HepG2 (cell line): ENCODE data around the gene AHSG. TPM values are rescaled to one million over a fixed set of nuclear protein-coding genes. Genes with fewer than 3 reads are reported as not detected.
"Not testable (repeated sequence)": the region's sequence is repeated elsewhere in the genome, so short reads cannot be mapped to it uniquely, and the experiment has no call there.

Experiments used
- ATF1 ChIP-seq: IDR thresholded peaks from 2 replicates; pipeline ENCODE4 v1.6.1; 2016; ENCODE audit warnings: mild to moderate bottlenecking, control low read depth
- FOXC1 ChIP-seq: sonication (generic); formaldehyde crosslinking; IDR thresholded peaks from 2 replicates; pipeline ENCODE4 v1.8.0; 2022; ENCODE audit warnings: mild to moderate bottlenecking, missing genetic modification reagents, borderline replicate concordance
- HDAC1 ChIP-seq: sonication (generic); formaldehyde crosslinking; IDR thresholded peaks from 2 replicates; pipeline ENCODE4 v1.5.1; 2020; ENCODE audit warnings: mild to moderate bottlenecking, missing genetic modification reagents
- HNF1A ChIP-seq, 2 experiments: sonication (generic) in 1 of 2; formaldehyde crosslinking in 1 of 2; IDR thresholded peaks; 2 replicates each; pipeline versions ENCODE4 v1.4.0 to v1.6.1; 2016 to 2020; ENCODE audit warnings: borderline replicate concordance in 1 of 2, low read depth in 1 of 2, mild to moderate bottlenecking in 1 of 2, missing genetic modification reagents in 1 of 2
- IKZF5 ChIP-seq: IDR thresholded peaks from 2 replicates; pipeline ENCODE4 v1.6.1; 2018; ENCODE audit warnings: missing genetic modification reagents, mild to moderate bottlenecking, missing compliant biosample characterization
- MYPOP ChIP-seq: sonication (generic); formaldehyde crosslinking; IDR thresholded peaks from 2 replicates; pipeline ENCODE4 v1.8.1; 2023; ENCODE audit warnings: mild to moderate bottlenecking, moderate library complexity, missing genetic modification reagents
- NCOA2 ChIP-seq: sonication (generic); formaldehyde crosslinking; IDR thresholded peaks from 2 replicates; pipeline ENCODE4 v1.8.0; 2022; ENCODE audit warnings: inconsistent platforms
- PHF5A ChIP-seq: IDR thresholded peaks from one replicate; pipeline ENCODE4 v1.6.1; 2018; ENCODE audit warnings: low read depth, missing genetic modification reagents; ENCODE audit not compliant: unreplicated experiment
- SMYD3 ChIP-seq: sonication (generic); formaldehyde crosslinking; IDR thresholded peaks from 2 replicates; pipeline ENCODE4 v1.8.1; 2023; ENCODE audit warnings: mild to moderate bottlenecking, missing genetic modification reagents
- SOX13 ChIP-seq, 3 experiments: fragments of 450-650 bp in 1 of 3; sonication (generic) in 1 of 3; formaldehyde crosslinking in 1 of 3; IDR thresholded peaks in 2 of 3; conservative IDR thresholded peaks in 1 of 3; 2 replicates each; pipeline versions ENCODE4 v1.5.0 to v1.6.1; 2016 to 2020; ENCODE audit warnings: antibody characterized with exemption in 1 of 3, mild to moderate bottlenecking in 1 of 3, missing compliant biosample characterization in 1 of 3, missing genetic modification reagents in 1 of 3, moderate library complexity in 1 of 3
- TCF12 ChIP-seq, 2 experiments: fragments of 450-650 bp in 1 of 2; sonication (generic) in 1 of 2; formaldehyde crosslinking in 1 of 2; IDR thresholded peaks; 2 replicates each; pipeline versions ENCODE4 v1.6.1 to v1.8.0; 2017 to 2022; ENCODE audit warnings: antibody characterized with exemption in 1 of 2, mild to moderate bottlenecking in 1 of 2, missing genetic modification reagents in 1 of 2, moderate library complexity in 1 of 2
- TEF ChIP-seq: sonication (generic); formaldehyde crosslinking; IDR thresholded peaks from 2 replicates; pipeline ENCODE4 v1.5.0; 2020; ENCODE audit warnings: missing genetic modification reagents
- TOPORS ChIP-seq: sonication (generic); formaldehyde crosslinking; IDR thresholded peaks from 2 replicates; pipeline ENCODE4 v1.8.0; 2023; ENCODE audit warnings: mild to moderate bottlenecking, missing genetic modification reagents
- YEATS4 ChIP-seq: sonication (generic); formaldehyde crosslinking; IDR thresholded peaks from 2 replicates; pipeline ENCODE4 v1.4.0; 2020; ENCODE audit warnings: missing genetic modification reagents, borderline replicate concordance
- ZBTB43 ChIP-seq: sonication (generic); formaldehyde crosslinking; conservative IDR thresholded peaks from 2 replicates; pipeline ENCODE4 v1.4.0; 2020; ENCODE audit warnings: missing genetic modification reagents
- ZNF160 ChIP-seq: sonication (generic); formaldehyde crosslinking; IDR thresholded peaks from 2 replicates; pipeline ENCODE4 v1.8.0; 2022; ENCODE audit warnings: mild to moderate bottlenecking, inconsistent platforms, missing genetic modification reagents
- ZNF350 ChIP-seq: sonication (generic); formaldehyde crosslinking; IDR thresholded peaks from 2 replicates; pipeline ENCODE4 v1.4.0; 2020; ENCODE audit warnings: mild to moderate bottlenecking, low read depth, missing genetic modification reagents, borderline replicate concordance
- ZNF501 ChIP-seq: sonication (generic); formaldehyde crosslinking; IDR thresholded peaks from 2 replicates; pipeline ENCODE4 v1.5.1; 2020; ENCODE audit warnings: mild to moderate bottlenecking, moderate library complexity, missing genetic modification reagents
- polyA plus RNA-seq, 8 experiments: library from polyadenylated mRNA; depleted of rRNA in 3 of 8; stranded (reverse) in 7 of 8; unstranded in 1 of 8; fragments of >200 nt; fragmentation: Illumina TruSeq in 4 of 8; extraction: Trizol in 4 of 8; gene quantifications; 2 replicates each; pipeline versions ENCODE4 v1.2.1 to v1.2.3, GENCODE V29; 2011 to 2016; ENCODE audit warnings: low read depth in 4 of 8, missing spikeins in 1 of 8, mixed read lengths in 1 of 8; ENCODE audit not compliant: insufficient read depth in 1 of 8
- total RNA-seq, 5 experiments: library from RNA; depleted of rRNA; stranded (reverse); fragments of >200 nt; fragmentation: Illumina TruSeq; extraction: Trizol; gene quantifications; 2 replicates each; pipeline ENCODE4 v1.2.3, GENCODE V29; 2016; ENCODE audit warnings: low read depth in 1 of 5

AHSG gene
- total and polyA plus RNA-seq, 2 of the 13 experiments (the other 11 are each of a cell fraction or from before 2014, with no cell fraction given): 2,043 to 19,152 TPM

GRCh38 chr3:186634207-186634606 is 21.3 kb downstream of the AHSG start (continued):
- TF ChIP-seq ZBTB43: 0 out of 2 replicates have a peak, but pooled peaks have one; percentile 35
- peak; percentile 90 for TF ChIP-seq ZNF160 (CRISPR knock-in tag)
- TF ChIP-seq YEATS4 (CRISPR knock-in tag): peak; percentile 37; the same call in 1 of the 2 replicates
- TF ChIP-seq SMYD3 (CRISPR knock-in tag): peak; percentile 54; the same call in 1 of the 2 replicates
- TF ChIP-seq MYPOP (CRISPR knock-in tag): peak; percentile 53; the same call in 1 of the 2 replicates
- TF ChIP-seq SOX13, TCF12 (IDR thresholded peaks at IDR 0.05): not testable (repeated sequence)
- TF ChIP-seq SOX13 (CRISPR knock-in tag; conservative IDR thresholded peaks at IDR 0.05 in 1 of 2, IDR thresholded peaks at IDR 0.05 in 1 of 2): peak in 1 of 2 experiments; percentile 85; a peak in 2 of 4 replicates
- TF ChIP-seq ATF1 (CRISPR knock-in tag): peak; percentile 45; the same call in 1 of the 2 replicates
- TF ChIP-seq TEF (CRISPR knock-in tag): peak; percentile 87; the same call in 1 of the 2 replicates
- peak; percentile 70; the same call in 1 of the 2 replicates for TF ChIP-seq ZNF350 (CRISPR knock-in tag)
- peak; percentile 64; the same call in 1 of the 2 replicates for TF ChIP-seq FOXC1
- TF ChIP-seq IKZF5 (CRISPR knock-in tag): peak; percentile 89; the same call in 1 of the 2 replicates
- TF ChIP-seq HNF1A (IDR thresholded peaks at IDR 0.05; ENCODE audit: low read depth): peak; percentile 95
- peak; percentile 94 for TF ChIP-seq HNF1A (CRISPR knock-in tag; IDR thresholded peaks at IDR 0.05; ENCODE audit: borderline replicate concordance)
- 0 out of 2 replicates have a peak, but pooled peaks have one; percentile 21 for TF ChIP-seq ZNF501 (CRISPR knock-in tag)
- TF ChIP-seq TOPORS (CRISPR knock-in tag): peak; percentile 58; the same call in 1 of the 2 replicates
- TF ChIP-seq NCOA2 (CRISPR knock-in tag): peak; percentile 86
- peak; percentile 94 for TF ChIP-seq HDAC1 (CRISPR knock-in tag)
- peak; percentile 62 for TF ChIP-seq PHF5A (CRISPR knock-in tag)
- peak; percentile 83 for TF ChIP-seq TCF12 (CRISPR knock-in tag; IDR thresholded peaks at IDR 0.05)
